ENCODE data around the gene CCDC78.
"Not testable (repeated sequence)": the region's sequence is repeated elsewhere in the genome, so short reads cannot be mapped to it uniquely, and the experiment has no call there.

CCDC78 gene

DNA sequence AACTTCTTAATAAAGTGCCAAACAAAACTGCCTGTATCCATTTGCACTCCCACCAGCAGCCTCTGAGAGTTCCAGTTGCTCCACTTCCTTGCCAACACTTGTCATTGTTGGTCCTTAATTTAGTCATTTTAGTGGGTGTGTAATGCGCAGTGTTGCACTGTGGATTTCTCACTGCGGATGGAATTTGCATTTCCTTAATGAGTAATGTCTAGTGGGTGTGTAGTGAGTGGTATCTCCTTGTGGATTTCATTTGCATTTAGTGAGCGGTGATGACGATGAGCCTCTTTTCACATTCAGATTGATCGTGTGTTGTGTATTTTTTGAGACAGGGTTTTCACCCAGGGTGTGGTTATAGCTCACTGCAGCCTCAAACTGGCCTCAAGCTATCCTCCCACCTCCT, 30.2 kb upstream of the CCDC78 start:
- H3K9me3 ChIP-seq = no peaks in the 10 kb centered on the region
- H3K4me3 ChIP-seq (ENCODE audit: low read depth, low read length) = no peak overlapping the region
- no peak for DNase-seq
- H3K27me3 ChIP-seq = no peaks in the 10 kb centered on the region
- H3K36me3 ChIP-seq = no peaks in the 10 kb centered on the region
- H3K4me1 ChIP-seq = no peaks in the 10 kb centered on the region
- no peak for TF ChIP-seq CTCF (IDR thresholded peaks at IDR 0.05; ENCODE audit: low read depth, low read length)

- Histone ChIP-seq H3K9me3 (no peaks in the 10 kb centered on the region), H3K4me3 (ENCODE audit: low read depth, low read length) (no peak overlapping the region), H3K36me3 (no peaks in the 10 kb centered on the region), H3K27me3 (no peaks in the 10 kb centered on the region), H3K4me1 (no peaks in the 10 kb centered on the region)
- no peak for DNase-seq
- no peak for TF ChIP-seq CTCF (IDR thresholded peaks at IDR 0.05; ENCODE audit: low read depth, low read length)
These were observed 28.4 kb upstream of the CCDC78 start for GRCh38 chr16:754656-755055.

DNA sequence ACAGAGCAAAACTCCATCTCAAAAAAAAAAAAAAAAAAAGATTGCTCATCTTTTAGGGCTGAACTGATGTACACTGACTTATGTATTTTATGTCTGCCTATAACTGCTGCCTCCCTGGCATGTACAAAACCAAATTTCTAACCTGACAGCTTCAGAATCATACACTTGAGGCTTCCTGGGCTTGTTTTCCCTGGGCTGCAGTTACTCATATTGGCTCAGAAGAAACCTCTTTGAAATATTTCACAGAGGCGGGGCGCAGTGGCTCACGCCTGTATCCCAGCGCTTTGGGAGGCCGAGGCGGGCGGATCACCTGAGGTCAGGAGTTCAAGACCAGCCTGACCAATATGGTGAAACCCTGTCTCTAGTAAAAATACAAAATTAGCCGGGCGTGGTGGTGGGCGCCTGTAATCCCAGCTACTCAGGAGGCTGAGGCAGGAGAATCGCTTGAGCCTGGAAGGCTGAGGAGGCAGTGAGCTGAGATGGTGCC, 27.9 kb upstream of the CCDC78 start:
- not testable (repeated sequence) for H3K9me3 ChIP-seq; H3K4me3 ChIP-seq (ENCODE audit: low read depth, low read length); H3K36me3 ChIP-seq; DNase-seq; H3K4me1 ChIP-seq; H3K27me3 ChIP-seq

- no peaks in the 10 kb centered on the region for H3K27me3 ChIP-seq
- no peaks in the 10 kb centered on the region for H3K36me3 ChIP-seq
- H3K9me3 ChIP-seq = no peaks in the 10 kb centered on the region
- H3K4me1 ChIP-seq = no peaks in the 10 kb centered on the region
- no peak for TF ChIP-seq CTCF (IDR thresholded peaks at IDR 0.05; ENCODE audit: low read depth, low read length)
- H3K4me3 ChIP-seq (ENCODE audit: low read depth, low read length) = no peak overlapping the region
- no peak for DNase-seq
These were observed 25.7 kb upstream of the CCDC78 start for GRCh38 chr16:752007-752312.

GRCh38 chr16:751152-752006, 25.1 kb upstream of the CCDC78 start:
- no peak for DNase-seq
- H3K4me1 ChIP-seq = no peaks in the 10 kb centered on the region
- no peaks in the 10 kb centered on the region for H3K36me3 ChIP-seq
- H3K27me3 ChIP-seq = no peaks in the 10 kb centered on the region
- no peaks in the 10 kb centered on the region for H3K9me3 ChIP-seq
- no peak for TF ChIP-seq CTCF (IDR thresholded peaks at IDR 0.05; ENCODE audit: low read depth, low read length)
- H3K4me3 ChIP-seq (ENCODE audit: low read depth, low read length) = no peak overlapping the region

- TF ChIP-seq CTCF (IDR thresholded peaks at IDR 0.05; ENCODE audit: low read depth, low read length) = no peak
- Histone ChIP-seq H3K9me3 (no peaks in the 10 kb centered on the region), H3K27me3 (no peaks in the 10 kb centered on the region), H3K4me1 (no peaks in the 10 kb centered on the region), H3K36me3 (no peaks in the 10 kb centered on the region), H3K4me3 (ENCODE audit: low read depth, low read length) (no peak overlapping the region)
- DNase-seq = no peak
These were observed 24.2 kb upstream of the CCDC78 start for GRCh38 chr16:750485-750884.
